Measurements from ENCODE around the gene AGAP1. TPM values are rescaled to one million over a fixed set of nuclear protein-coding genes. Genes with fewer than 3 reads are reported as not detected.
A peak's percentile ranks its signal among the peaks of the same experiment; 100 is the strongest.

The AGAP1 gene
- total RNA-seq, 4 donors from 2014 or later: 33.7 to 55.2 (median 37.5) TPM

GRCh38 chr2:235677276-235677788 lies 183.5 kb downstream of the AGAP1 start:
- Histone ChIP-seq H3K27me3 (no peaks in the 10 kb centered on the region), H3K4me3 (no peak overlapping the region), H3K36me3 (no peaks in the 10 kb centered on the region), H3K9me3 (no peaks in the 10 kb centered on the region), H3K4me1 (peaks cover 0 to 68% (median 16%) of the 10 kb centered on the region in 3 donors), H3K27ac (no peak overlapping the region)
- WGBS, 2 donors (ENCODE audit: low coverage in 1 of 2): 86 to 87% methylated on average over 4 to 14 of the region's 16 CpGs
- TF ChIP-seq EP300 (IDR thresholded peaks at IDR 0.05) (no peak), POLR2AphosphoS5 (IDR thresholded peaks at IDR 0.05) (no peak), POLR2A (IDR thresholded peaks at IDR 0.05) (no peak), CTCF (IDR thresholded peaks at IDR 0.05) (no peak)
- no peak for ATAC-seq

GRCh38 chr2:235677937-235678336 lies 184.1 kb downstream of the AGAP1 start:
- no peaks in the 10 kb centered on the region for H3K27me3 ChIP-seq
- H3K36me3 ChIP-seq: no peaks in the 10 kb centered on the region
- no peak for ATAC-seq
- no peak for TF ChIP-seq POLR2AphosphoS5 (IDR thresholded peaks at IDR 0.05)
- TF ChIP-seq EP300 (IDR thresholded peaks at IDR 0.05): no peak
- no peak for TF ChIP-seq POLR2A (IDR thresholded peaks at IDR 0.05)
- no peak for TF ChIP-seq CTCF (IDR thresholded peaks at IDR 0.05)
- no peak overlapping the region for H3K27ac ChIP-seq
- H3K4me1 ChIP-seq: peaks cover 0 to 63% (median 16%) of the 10 kb centered on the region in 3 donors
- no peak overlapping the region for H3K4me3 ChIP-seq
- WGBS, 2 donors (ENCODE audit: low coverage in 1 of 2): 75 to 89% methylated on average over 5 to 11 of the region's 11 CpGs
- no peaks in the 10 kb centered on the region for H3K9me3 ChIP-seq

GRCh38 chr2:235678712-235679111 lies 184.9 kb downstream of the AGAP1 start:
- H3K27me3 ChIP-seq: no peaks in the 10 kb centered on the region
- ATAC-seq: no peak
- no peak overlapping the region for H3K4me3 ChIP-seq
- no peaks in the 10 kb centered on the region for H3K36me3 ChIP-seq
- WGBS, 2 donors (ENCODE audit: low coverage in 1 of 2): 100% methylated on average over 4 of the region's 10 CpGs; no CpG with 5 or more reads in 1 of the 2 donors
- peaks cover 0 to 55% (median 13%) of the 10 kb centered on the region in 3 donors for H3K4me1 ChIP-seq
- no peaks in the 10 kb centered on the region for H3K9me3 ChIP-seq
- no peak for TF ChIP-seq CTCF (IDR thresholded peaks at IDR 0.05)
- TF ChIP-seq POLR2AphosphoS5 (IDR thresholded peaks at IDR 0.05): no peak
- TF ChIP-seq POLR2A (IDR thresholded peaks at IDR 0.05): no peak
- TF ChIP-seq EP300 (IDR thresholded peaks at IDR 0.05): no peak
- H3K27ac ChIP-seq: no peak overlapping the region

GRCh38 chr2:235679471-235679870 lies 185.6 kb downstream of the AGAP1 start:
- Histone ChIP-seq H3K4me1 (peaks cover 0 to 50% (median 13%) of the 10 kb centered on the region in 3 donors), H3K27me3 (no peaks in the 10 kb centered on the region), H3K36me3 (no peaks in the 10 kb centered on the region), H3K27ac (peak overlapping the region in 1 of 4 donors; percentile 2), H3K4me3 (no peak overlapping the region), H3K9me3 (no peaks in the 10 kb centered on the region)
- TF ChIP-seq EP300 (IDR thresholded peaks at IDR 0.05): no peak
- no peak for TF ChIP-seq POLR2AphosphoS5 (IDR thresholded peaks at IDR 0.05)
- TF ChIP-seq POLR2A (IDR thresholded peaks at IDR 0.05): no peak
- TF ChIP-seq CTCF (IDR thresholded peaks at IDR 0.05): no peak
- 29 to 43% methylated on average over 5 of the region's 5 CpGs for WGBS, 2 donors (ENCODE audit: low coverage in 1 of 2)
- no peak for ATAC-seq

- H3K36me3 ChIP-seq: no peaks in the 10 kb centered on the region
- no peak overlapping the region for H3K4me3 ChIP-seq
- H3K27me3 ChIP-seq: no peaks in the 10 kb centered on the region
- no peak for ATAC-seq
- no peaks in the 10 kb centered on the region for H3K9me3 ChIP-seq
- TF ChIP-seq POLR2AphosphoS5 (IDR thresholded peaks at IDR 0.05) (no peak), EP300 (IDR thresholded peaks at IDR 0.05) (no peak), POLR2A (IDR thresholded peaks at IDR 0.05) (no peak), CTCF (IDR thresholded peaks at IDR 0.05) (no peak)
- WGBS, 2 donors (ENCODE audit: low coverage in 1 of 2): 82 to 87% methylated on average over 5 to 7 of the region's 10 CpGs
- peaks cover 0 to 47% (median 19%) of the 10 kb centered on the region in 3 donors for H3K4me1 ChIP-seq
- peak overlapping the region in 1 of 4 donors; percentile 4 for H3K27ac ChIP-seq
Observed at GRCh38 chr2:235685024-235685721, 191.3 kb downstream of the AGAP1 start.
